H1 (cell line): ENCODE results near the gene MTX1. TPM values are rescaled to one million over a fixed set of nuclear protein-coding genes. Genes with fewer than 3 reads are reported as not detected.

Experiments
- ASH2L ChIP-seq: fragments of 200-600, 300-600 bp; sonication (generic); IDR thresholded peaks from one replicate; pipeline ENCODE4 v1.7.1; 2017; ENCODE audit warnings: low read length
- ATF3 ChIP-seq: IDR thresholded peaks from 2 replicates; pipeline ENCODE4 v1.6.1; 2011; ENCODE audit warnings: low read depth, mild to moderate bottlenecking, low read length; ENCODE audit not compliant: insufficient read depth
- BACH1 ChIP-seq: IDR thresholded peaks from 2 replicates; pipeline ENCODE4 v1.6.1; 2012; ENCODE audit warnings: low read length, improper control_type of control experiment
- CEBPB ChIP-seq: IDR thresholded peaks from 2 replicates; pipeline ENCODE4 v1.6.1; 2012; ENCODE audit warnings: low read depth, low read length
- CHD1 ChIP-seq: IDR thresholded peaks from 2 replicates; pipeline ENCODE4 v1.6.1; 2012; ENCODE audit warnings: low read depth, low read length, improper control_type of control experiment
- CHD2 ChIP-seq: IDR thresholded peaks from 2 replicates; pipeline ENCODE4 v1.6.1; 2012; ENCODE audit warnings: low read length, improper control_type of control experiment
- CTBP2 ChIP-seq: IDR thresholded peaks from 2 replicates; pipeline ENCODE4 v1.7.0; 2011; ENCODE audit warnings: borderline replicate concordance, mild to moderate bottlenecking, moderate library complexity, mixed read lengths, low read length; ENCODE audit not compliant: insufficient read depth, insufficient read length
- EZH2 ChIP-seq: fragments of 200-600 bp; sonication (generic); IDR thresholded peaks from 2 replicates; pipeline ENCODE4 v1.7.1; 2012; ENCODE audit warnings: low read depth, mild to moderate bottlenecking, moderate library complexity, low read length, inconsistent platforms; ENCODE audit not compliant: severe bottlenecking
- JUN ChIP-seq: IDR thresholded peaks from 2 replicates; pipeline ENCODE4 v1.6.1; 2011; ENCODE audit warnings: low read depth, mild to moderate bottlenecking, improper control_type of control experiment, low read length
- KDM4A ChIP-seq: IDR thresholded peaks from one replicate; pipeline ENCODE4 v1.7.1; 2012; ENCODE audit warnings: low read depth, mild to moderate bottlenecking, moderate library complexity, low read length, inconsistent platforms; ENCODE audit not compliant: severe bottlenecking
- NANOG ChIP-seq: IDR thresholded peaks from 2 replicates; pipeline ENCODE4 v1.6.1; 2011; ENCODE audit warnings: low read length, low read depth, mild to moderate bottlenecking, inconsistent platforms; ENCODE audit not compliant: insufficient read depth, poor library complexity, severe bottlenecking
- RAD21 ChIP-seq, 2 experiments: IDR thresholded peaks in 1 of 2; conservative IDR thresholded peaks in 1 of 2; 2 replicates each; pipeline ENCODE4 v1.6.1; 2011; ENCODE audit warnings: low read depth in 2 of 2, low read length in 2 of 2, improper control_type of control experiment in 1 of 2, inconsistent platforms in 1 of 2, mild to moderate bottlenecking in 1 of 2, moderate library complexity in 1 of 2
- RBBP5 ChIP-seq: IDR thresholded peaks from 2 replicates; pipeline ENCODE4 v1.7.1; 2012; ENCODE audit warnings: low read depth, mild to moderate bottlenecking, inconsistent platforms, low read length, moderate library complexity, borderline replicate concordance
- RNF2 ChIP-seq: fragments of 200-900, 300-1000 bp; sonication (generic); IDR thresholded peaks from 2 replicates; pipeline ENCODE4 v1.7.1; 2016; ENCODE audit warnings: borderline replicate concordance, low read depth, mild to moderate bottlenecking, antibody characterized with exemption, low read length; ENCODE audit not compliant: poor library complexity, severe bottlenecking; ENCODE audit errors: missing control alignments
- RXRA ChIP-seq: IDR thresholded peaks from 2 replicates; pipeline ENCODE4 v1.6.1; 2011; ENCODE audit warnings: low read depth, mild to moderate bottlenecking, low read length, moderate library complexity; ENCODE audit not compliant: insufficient read depth
- SP1 ChIP-seq: IDR thresholded peaks from 2 replicates; pipeline ENCODE4 v1.6.1; 2011; ENCODE audit warnings: low read depth, low read length
- SP4 ChIP-seq: IDR thresholded peaks from 2 replicates; pipeline ENCODE4 v1.6.1; 2012; ENCODE audit warnings: low read length, inconsistent platforms
- TCF12 ChIP-seq: IDR thresholded peaks from 2 replicates; pipeline ENCODE4 v1.6.1; 2011; ENCODE audit warnings: low read depth, mild to moderate bottlenecking, low read length
- polyA plus RNA-seq, 7 experiments: library from polyadenylated mRNA; depleted of rRNA in 3 of 7; stranded (reverse) in 5 of 7; unstranded in 2 of 7; fragments of >200 nt in 5 of 7; fragments of 200-250 nt in 2 of 7; gene quantifications; 1 replicate in 5 of 7; 2 replicates in 1 of 7; 4 replicates in 1 of 7; pipeline versions ENCODE4 v1.2.1 to v1.2.3, GENCODE V29; 2011 to 2013; ENCODE audit warnings: missing spikeins in 2 of 7, mixed read lengths in 2 of 7
- total RNA-seq: library from RNA; stranded (reverse); fragmentation: NEBNext Ultra II Directional; extraction: Animal tissue kit (Norgen Biotek cat#: 25700); gene quantifications from 2 replicates; pipeline ENCODE4 v1.2.1, GENCODE V29; 2021
- TF ChIP-seq, protein P1 (sequence below): IDR thresholded peaks from 2 replicates; pipeline ENCODE4 v1.6.1; 2012; ENCODE audit warnings: inconsistent platforms
- TF ChIP-seq, protein P2 (sequence below): IDR thresholded peaks from 2 replicates; pipeline ENCODE4 v1.6.1; 2012; ENCODE audit warnings: low read length, inconsistent platforms

MTX1 gene
- total and polyA plus RNA-seq, 2 of the 8 experiments (the other 6 are each of a cell fraction or from before 2014, with no cell fraction given), result 47.9 to 131 TPM

- no peak for TF ChIP-seq RAD21 (IDR thresholded peaks at IDR 0.05 in 1 of 2, conservative IDR thresholded peaks at IDR 0.05 in 1 of 2; ENCODE audit: low read depth in 2 of 2, low read length in 2 of 2)
- peak; percentile 12; the same call in 1 of the 2 replicates for TF ChIP-seq SP4
- peak; percentile 12 for TF ChIP-seq ASH2L
- no peak for TF ChIP-seq CHD1
- TF ChIP-seq CEBPB, result no peak; the same call in 1 of the 2 replicates
- TF ChIP-seq, protein P1, sequence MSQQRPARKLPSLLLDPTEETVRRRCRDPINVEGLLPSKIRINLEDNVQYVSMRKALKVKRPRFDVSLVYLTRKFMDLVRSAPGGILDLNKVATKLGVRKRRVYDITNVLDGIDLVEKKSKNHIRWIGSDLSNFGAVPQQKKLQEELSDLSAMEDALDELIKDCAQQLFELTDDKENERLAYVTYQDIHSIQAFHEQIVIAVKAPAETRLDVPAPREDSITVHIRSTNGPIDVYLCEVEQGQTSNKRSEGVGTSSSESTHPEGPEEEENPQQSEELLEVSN, result peak; percentile 85
- TF ChIP-seq RBBP5, result 0 out of 2 replicates have a peak, but pooled peaks have one; percentile 19
- peak; percentile 87 for TF ChIP-seq CHD2
- TF ChIP-seq JUN, result no peak
- TF ChIP-seq BACH1, result peak; percentile 34
- TF ChIP-seq RXRA, result no peak
- no peak for TF ChIP-seq ATF3
- TF ChIP-seq EZH2, result no peak
- no peak for TF ChIP-seq CTBP2
- TF ChIP-seq, protein P2, sequence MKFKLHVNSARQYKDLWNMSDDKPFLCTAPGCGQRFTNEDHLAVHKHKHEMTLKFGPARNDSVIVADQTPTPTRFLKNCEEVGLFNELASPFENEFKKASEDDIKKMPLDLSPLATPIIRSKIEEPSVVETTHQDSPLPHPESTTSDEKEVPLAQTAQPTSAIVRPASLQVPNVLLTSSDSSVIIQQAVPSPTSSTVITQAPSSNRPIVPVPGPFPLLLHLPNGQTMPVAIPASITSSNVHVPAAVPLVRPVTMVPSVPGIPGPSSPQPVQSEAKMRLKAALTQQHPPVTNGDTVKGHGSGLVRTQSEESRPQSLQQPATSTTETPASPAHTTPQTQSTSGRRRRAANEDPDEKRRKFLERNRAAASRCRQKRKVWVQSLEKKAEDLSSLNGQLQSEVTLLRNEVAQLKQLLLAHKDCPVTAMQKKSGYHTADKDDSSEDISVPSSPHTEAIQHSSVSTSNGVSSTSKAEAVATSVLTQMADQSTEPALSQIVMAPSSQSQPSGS, result 0 out of 2 replicates have a peak, but pooled peaks have one; percentile 58
- TF ChIP-seq TCF12, result no peak
- TF ChIP-seq NANOG, result no peak
- TF ChIP-seq KDM4A, result no peak
- peak; percentile 97 for TF ChIP-seq SP1
- no peak for TF ChIP-seq RNF2
Observed at GRCh38 chr1:155227261-155228095, 19.0 kb downstream of the MTX1 start (continued).
